ENCODE measurements around the gene TACC2. TPM values are rescaled to one million over a fixed set of nuclear protein-coding genes. Genes with fewer than 3 reads are reported as not detected.

TACC2 gene
- polyA plus RNA-seq, 1 donor: 47.5 TPM

DNA sequence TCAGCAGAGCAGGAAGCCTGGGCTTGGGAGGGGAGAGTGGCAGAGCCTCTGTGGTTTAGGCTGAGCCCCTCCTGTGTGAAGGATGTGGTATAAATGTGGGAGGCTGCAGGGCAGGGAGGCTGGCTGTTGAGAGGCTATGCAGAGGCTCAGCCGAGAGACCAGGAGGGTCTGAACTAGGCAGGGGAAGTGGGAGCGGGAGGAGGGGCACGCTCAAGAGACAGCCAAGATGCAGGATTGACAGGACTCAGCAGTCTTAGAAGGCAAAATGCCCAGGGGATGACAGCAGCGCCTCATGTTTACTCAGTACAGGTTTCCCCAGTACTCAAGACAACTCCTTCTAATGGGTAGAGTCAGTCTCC is 306.5 kb downstream of the TACC2 start:
- no peak for DNase-seq

GRCh38 chr10:122296363-122297120 is 307.6 kb downstream of the TACC2 start:
- DNase-seq: no peak

DNA sequence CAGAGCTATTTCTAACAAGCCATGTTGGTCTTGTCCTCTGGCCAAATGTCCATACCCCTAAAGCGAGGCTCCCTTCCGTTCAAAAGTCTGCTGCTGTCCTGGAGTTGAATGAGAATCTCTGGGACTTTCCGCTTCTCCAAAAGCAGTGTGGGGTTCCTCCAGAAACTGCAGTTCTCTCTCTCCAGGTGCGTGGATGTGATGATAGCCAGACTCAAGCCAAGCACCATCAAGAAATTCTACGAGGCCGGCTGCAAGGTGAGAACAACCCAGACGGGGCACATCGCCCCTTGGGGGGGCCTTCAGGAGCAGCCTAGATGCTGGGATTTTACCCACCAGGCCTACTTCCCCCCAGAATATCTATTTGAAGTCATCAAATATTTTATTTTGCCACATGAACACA is 308.6 kb downstream of the TACC2 start:
- no peak for DNase-seq

GRCh38 chr10:122298206-122298597 is 309.2 kb downstream of the TACC2 start:
- no peak for DNase-seq

- peak; percentile 87 for DNase-seq
Observed at GRCh38 chr10:122298598-122299301, 309.8 kb downstream of the TACC2 start.

- DNase-seq: no peak
Observed at GRCh38 chr10:122299423-122300075, 310.6 kb downstream of the TACC2 start.

GRCh38 chr10:122301055-122301810 is 312.3 kb downstream of the TACC2 start:
- DNase-seq: no peak

GRCh38 chr10:122301811-122302115 is 312.8 kb downstream of the TACC2 start:
- no peak for DNase-seq

- no peak for DNase-seq
Observed at GRCh38 chr10:122302315-122302714, 313.4 kb downstream of the TACC2 start.

DNA sequence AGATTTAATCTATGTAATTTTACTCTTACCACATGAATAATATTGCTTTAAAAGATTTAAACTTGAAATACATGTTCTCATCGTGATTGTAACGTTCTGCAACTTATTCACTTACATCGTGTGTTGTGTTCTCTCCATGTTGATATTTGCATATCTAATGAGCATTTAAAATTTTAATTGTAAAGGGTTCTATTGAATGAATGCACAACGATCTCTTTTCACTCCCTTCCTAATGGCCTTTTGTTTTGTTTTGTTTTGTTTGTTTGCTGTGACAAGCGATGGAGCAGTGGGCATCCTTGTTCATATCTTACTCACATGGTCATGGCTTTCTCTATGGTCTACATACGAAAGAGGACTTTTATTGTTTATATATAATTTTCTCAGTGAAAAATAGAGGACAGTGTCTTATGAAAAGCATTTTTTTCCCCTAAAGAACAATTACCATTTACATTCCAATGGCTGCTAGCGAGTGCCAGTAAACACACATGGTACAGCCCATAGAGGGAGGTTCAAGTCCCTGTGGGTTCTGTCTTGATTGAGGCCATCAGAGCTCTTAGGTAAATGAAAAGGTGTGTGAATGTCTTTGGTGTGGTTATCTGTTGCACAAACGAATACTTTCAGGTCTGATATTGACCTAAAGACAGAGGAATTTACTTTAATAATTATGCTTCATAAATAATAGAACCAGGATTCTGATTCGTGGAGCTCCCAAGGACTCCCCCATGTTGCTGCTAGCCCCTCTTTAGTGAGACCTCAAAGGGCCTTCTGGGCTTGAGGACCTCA is 314.5 kb downstream of the TACC2 start:
- no peak for DNase-seq

Other genes starting within 250 kb of the TACC2 start
- 38.7 TPM for gene ATE1, start 61.1 kb upstream of the TACC2 start, polyA plus RNA-seq (ENCODE audit: insufficient read length)
- gene NSMCE4A, start 13.9 kb upstream of the TACC2 start, polyA plus RNA-seq (ENCODE audit: insufficient read length): 104 TPM